Colonic mucosa (tissue), 4 donors: ENCODE results near the gene MAS1. TPM values are rescaled to one million over a fixed set of nuclear protein-coding genes. Genes with fewer than 3 reads are reported as not detected.

ENCODE experiments used
- DNase-seq: peaks from one replicate; pipeline ENCODE4 v3.0.0-alpha.2; 2020
- H3K27ac ChIP-seq: fragments of 200-600 bp; one replicate; pipeline ENCODE4 v1.8.0; 2021
- H3K27me3 ChIP-seq: fragments of 200-600 bp; one replicate; pipeline ENCODE4 v1.8.0; 2021
- H3K36me3 ChIP-seq: fragments of 200-600 bp; one replicate; pipeline ENCODE4 v1.8.0; 2021
- H3K4me1 ChIP-seq: fragments of 200-600 bp; one replicate; pipeline ENCODE4 v1.8.0; 2021; ENCODE audit warnings: mild to moderate bottlenecking
- H3K4me3 ChIP-seq: fragments of 200-600 bp; one replicate; pipeline ENCODE4 v1.8.0; 2021
- H3K9ac ChIP-seq, 2 donors: one replicate each; pipeline ENCODE4 v1.7.0; 2013; ENCODE audit warnings: control low read depth in 2 of 2, low read depth in 2 of 2, low read length in 2 of 2
- H3K9me3 ChIP-seq: fragments of 200-600 bp; one replicate; pipeline ENCODE4 v1.8.0; 2021
- CTCF ChIP-seq: fragments of 200-600 bp; IDR thresholded peaks from one replicate; pipeline ENCODE4 v1.8.0; 2022; ENCODE audit warnings: antibody characterized with exemption, mild to moderate bottlenecking
- intact Hi-C: fragments of 100-400 bp; cut with DNase I; formaldehyde crosslinking; loops from one replicate; pipeline ENCODE4 v1.14.1; 2022
- total RNA-seq, 2 donors: library from RNA; stranded (reverse); fragmentation: NEBNext Ultra II Directional in 1 of 2; extraction: Animal tissue kit (Norgen Biotek cat#: 25700) in 1 of 2; gene quantifications; one replicate each; pipeline ENCODE4 v1.2.1, GENCODE V29; 2021
- donor health status: healthy.
- donor health status: DM: no; HTN: no; CAD: no.
- donor health status: DM: no; HTN: no; CAD: no.

MAS1 gene
- total RNA-seq, 2 donors from 2014 or later, result not detected

GRCh38 chr6:159853754-159854153 is 37.0 kb upstream of the MAS1 start:
- Histone ChIP-seq H3K4me1 (no peaks in the 10 kb centered on the region), H3K27me3 (no peaks in the 10 kb centered on the region), H3K4me3 (no peak overlapping the region), H3K36me3 (no peaks in the 10 kb centered on the region), H3K9me3 (no peaks in the 10 kb centered on the region), H3K9ac (no peak overlapping the region), H3K27ac (no peak overlapping the region)
- TF ChIP-seq CTCF, result no peak
- intact Hi-C loops, result loop anchor here (10.0 kb wide), 1 partner anchor 169 kb away; no protein-coding TSS in a partner anchor
- DNase-seq, result no peak

GRCh38 chr6:159854959-159855358 is 35.8 kb upstream of the MAS1 start:
- no peak for DNase-seq
- H3K27me3 ChIP-seq, result no peaks in the 10 kb centered on the region
- H3K9me3 ChIP-seq, result no peaks in the 10 kb centered on the region
- intact Hi-C loops, result loop anchor here (10.0 kb wide), 1 partner anchor 170 kb away; no protein-coding TSS in a partner anchor
- no peak overlapping the region for H3K27ac ChIP-seq
- H3K36me3 ChIP-seq, result no peaks in the 10 kb centered on the region
- no peaks in the 10 kb centered on the region for H3K4me1 ChIP-seq
- no peak overlapping the region for H3K9ac ChIP-seq
- no peak for TF ChIP-seq CTCF
- H3K4me3 ChIP-seq, result no peak overlapping the region

GRCh38 chr6:159858259-159858658 is 32.5 kb upstream of the MAS1 start:
- H3K9me3 ChIP-seq, result no peaks in the 10 kb centered on the region
- H3K27me3 ChIP-seq, result no peaks in the 10 kb centered on the region
- H3K27ac ChIP-seq, result no peak overlapping the region
- H3K4me1 ChIP-seq, result no peaks in the 10 kb centered on the region
- H3K4me3 ChIP-seq, result no peak overlapping the region
- no peak overlapping the region for H3K9ac ChIP-seq
- intact Hi-C loops, result loop anchor here (10.0 kb wide), 1 partner anchor 173 kb away; no protein-coding TSS in a partner anchor
- H3K36me3 ChIP-seq, result no peaks in the 10 kb centered on the region
- DNase-seq, result no peak
- no peak for TF ChIP-seq CTCF

GRCh38 chr6:159860482-159860881 is 30.3 kb upstream of the MAS1 start:
- no peaks in the 10 kb centered on the region for H3K27me3 ChIP-seq
- no peak for TF ChIP-seq CTCF
- H3K27ac ChIP-seq, result no peak overlapping the region
- no peak overlapping the region for H3K4me3 ChIP-seq
- no peak for DNase-seq
- H3K9ac ChIP-seq, result no peak overlapping the region
- no peaks in the 10 kb centered on the region for H3K4me1 ChIP-seq
- H3K36me3 ChIP-seq, result no peaks in the 10 kb centered on the region
- H3K9me3 ChIP-seq, result no peaks in the 10 kb centered on the region
- intact Hi-C loops, result loop anchor here (5.0 to 10.0 kb wide), 4 partner anchors 194 to 674 kb away; no protein-coding TSS in a partner anchor

GRCh38 chr6:159862103-159862502 is 28.7 kb upstream of the MAS1 start:
- no peak for TF ChIP-seq CTCF
- Histone ChIP-seq H3K27ac (no peak overlapping the region), H3K9me3 (no peaks in the 10 kb centered on the region), H3K4me3 (no peak overlapping the region), H3K36me3 (no peaks in the 10 kb centered on the region), H3K9ac (no peak overlapping the region), H3K4me1 (no peaks in the 10 kb centered on the region), H3K27me3 (no peaks in the 10 kb centered on the region)
- DNase-seq, result no peak
- intact Hi-C loops, result loop anchor here (5.0 to 10.0 kb wide), 4 partner anchors 193 to 673 kb away; no protein-coding TSS in a partner anchor
